HEK293T (cell line): ENCODE data around the gene PSTPIP1.

Experiments used
- ARNT ChIP-seq: fragments of 450-650 bp; IDR thresholded peaks from 2 replicates; pipeline ENCODE4 v1.6.1; 2017; ENCODE audit warnings: mild to moderate bottlenecking
- BHLHE40 ChIP-seq: fragments of 450-650 bp; IDR thresholded peaks from 2 replicates; pipeline ENCODE4 v1.6.1; 2016; ENCODE audit warnings: mild to moderate bottlenecking, moderate library complexity, borderline replicate concordance
- ELF4 ChIP-seq: fragments of 450-650 bp; IDR thresholded peaks from 2 replicates; pipeline ENCODE4 v1.6.1; 2017; ENCODE audit warnings: antibody characterized with exemption
- FOXA1 ChIP-seq: fragments of 450-650 bp; IDR thresholded peaks from 2 replicates; pipeline ENCODE4 v1.6.1; 2016; ENCODE audit warnings: mild to moderate bottlenecking
- FOXK2 ChIP-seq: fragments of 450-650 bp; IDR thresholded peaks from 2 replicates; pipeline ENCODE4 v1.6.1; 2016; ENCODE audit warnings: mild to moderate bottlenecking
- FOXM1 ChIP-seq: fragments of 450-650 bp; IDR thresholded peaks from 2 replicates; pipeline ENCODE4 v1.6.1; 2017; ENCODE audit warnings: mild to moderate bottlenecking, borderline replicate concordance
- HDGF ChIP-seq: fragments of 450-650 bp; IDR thresholded peaks from 2 replicates; pipeline ENCODE4 v1.6.1; 2017; ENCODE audit warnings: antibody characterized with exemption, borderline replicate concordance
- NFRKB ChIP-seq: fragments of 450-650 bp; IDR thresholded peaks from 2 replicates; pipeline ENCODE4 v1.6.1; 2016; ENCODE audit warnings: mild to moderate bottlenecking, moderate library complexity
- PKNOX1 ChIP-seq: fragments of 450-650 bp; IDR thresholded peaks from 2 replicates; pipeline ENCODE4 v1.6.1; 2016
- SP1 ChIP-seq: fragments of 450-650 bp; IDR thresholded peaks from 2 replicates; pipeline ENCODE4 v1.6.1; 2017
- SUZ12 ChIP-seq: fragments of 450-650 bp; IDR thresholded peaks from 2 replicates; pipeline ENCODE4 v1.6.1; 2016; ENCODE audit warnings: mild to moderate bottlenecking
- TARDBP ChIP-seq: fragments of 450-650 bp; IDR thresholded peaks from 2 replicates; pipeline ENCODE4 v1.6.1; 2016
- ZNF384 ChIP-seq: fragments of 450-650 bp; IDR thresholded peaks from 2 replicates; pipeline ENCODE4 v1.6.1; 2016

- TF ChIP-seq FOXA1: no peak
- TF ChIP-seq BHLHE40: no peak
- TF ChIP-seq FOXK2: no peak
- no peak for TF ChIP-seq ZNF384
- no peak for TF ChIP-seq ARNT
- no peak for TF ChIP-seq SP1
- TF ChIP-seq NFRKB: no peak
- no peak for TF ChIP-seq HDGF
- TF ChIP-seq FOXM1: no peak
- TF ChIP-seq SUZ12: no peak
- TF ChIP-seq TARDBP: no peak
- no peak for TF ChIP-seq PKNOX1
- TF ChIP-seq ELF4: no peak
Observed at GRCh38 chr15:77025083-77025901, 30.4 kb downstream of the PSTPIP1 start.
